Hematopoietic multipotent progenitor cell treated with erythropoietin and hydrocortisone succinate and interleukin-3 and kit ligand, for 4 days (in vitro differentiated cells): Measurements from ENCODE around the gene FPR1.
"Not testable (repeated sequence)": the region's sequence is repeated elsewhere in the genome, so short reads cannot be mapped to it uniquely, and the experiment has no call there.

ENCODE experiments used
- DNase-seq: peaks from one replicate; pipeline ENCODE4 v3.0.0-alpha.2; 2015

FPR1 gene

GRCh38 chr19:51779181-51779580, 27.5 kb upstream of the FPR1 start:
- DNase-seq: no peak

GRCh38 chr19:51777570-51778462, 26.1 kb upstream of the FPR1 start:
- DNase-seq: peak; percentile 93

GRCh38 chr19:51776561-51776960, 24.9 kb upstream of the FPR1 start:
- DNase-seq: not testable (repeated sequence)

GRCh38 chr19:51772977-51773376, 21.3 kb upstream of the FPR1 start:
- DNase-seq: peak; percentile 27

GRCh38 chr19:51771376-51772130, 19.9 kb upstream of the FPR1 start:
- peak; percentile 81 for DNase-seq

GRCh38 chr19:51766461-51766860, 14.8 kb upstream of the FPR1 start:
- DNase-seq: no peak

- peak; percentile 45 for DNase-seq
Observed at GRCh38 chr19:51765086-51765485, 13.4 kb upstream of the FPR1 start.

- DNase-seq: no peak
Observed at GRCh38 chr19:51761696-51762095, 10.0 kb upstream of the FPR1 start.

GRCh38 chr19:51760697-51761356, 9.1 kb upstream of the FPR1 start, which contains the start of gene FPR2:
Gene FPR2 (plus strand): TSS chr19:51761180. CDS start chr19:51768659, 7,479 bp downstream.
- peak; percentile 55 for DNase-seq

- DNase-seq: no peak
Observed at GRCh38 chr19:51755571-51755970, 3.9 kb upstream of the FPR1 start.

GRCh38 chr19:51754770-51755169, 3.1 kb upstream of the FPR1 start:
- no peak for DNase-seq

- no peak for DNase-seq
Observed at GRCh38 chr19:51754109-51754508, 2.4 kb upstream of the FPR1 start.

GRCh38 chr19:51750400-51751094, 1.1 kb downstream of the FPR1 start:
- DNase-seq: no peak

- DNase-seq: no peak
Observed at GRCh38 chr19:51749979-51750378, 1.7 kb downstream of the FPR1 start.

GRCh38 chr19:51746731-51747130, 4.9 kb downstream of the FPR1 start:
- no peak for DNase-seq

- DNase-seq: no peak
Observed at GRCh38 chr19:51743405-51743804, 8.3 kb downstream of the FPR1 start.

- no peak for DNase-seq
Observed at GRCh38 chr19:51742789-51743188, 8.9 kb downstream of the FPR1 start.

GRCh38 chr19:51740356-51740755, 11.3 kb downstream of the FPR1 start:
- no peak for DNase-seq

- peak; percentile 57 for DNase-seq
Observed at GRCh38 chr19:51739466-51740213, 12.0 kb downstream of the FPR1 start.

GRCh38 chr19:51738523-51738922, 13.2 kb downstream of the FPR1 start:
- not testable (repeated sequence) for DNase-seq

- no peak for DNase-seq
Observed at GRCh38 chr19:51737924-51738323, 13.8 kb downstream of the FPR1 start.

GRCh38 chr19:51737389-51737788, 14.3 kb downstream of the FPR1 start:
- DNase-seq: no peak
